ENCODE data around the gene SLC7A6. TPM values are rescaled to one million over a fixed set of nuclear protein-coding genes. Genes with fewer than 3 reads are reported as not detected.

SLC7A6 gene
- total and polyA plus RNA-seq, 2 of the 8 experiments (the other 6 are each of a cell fraction or from before 2014, with no cell fraction given): 28.0 to 37.8 TPM

DNA sequence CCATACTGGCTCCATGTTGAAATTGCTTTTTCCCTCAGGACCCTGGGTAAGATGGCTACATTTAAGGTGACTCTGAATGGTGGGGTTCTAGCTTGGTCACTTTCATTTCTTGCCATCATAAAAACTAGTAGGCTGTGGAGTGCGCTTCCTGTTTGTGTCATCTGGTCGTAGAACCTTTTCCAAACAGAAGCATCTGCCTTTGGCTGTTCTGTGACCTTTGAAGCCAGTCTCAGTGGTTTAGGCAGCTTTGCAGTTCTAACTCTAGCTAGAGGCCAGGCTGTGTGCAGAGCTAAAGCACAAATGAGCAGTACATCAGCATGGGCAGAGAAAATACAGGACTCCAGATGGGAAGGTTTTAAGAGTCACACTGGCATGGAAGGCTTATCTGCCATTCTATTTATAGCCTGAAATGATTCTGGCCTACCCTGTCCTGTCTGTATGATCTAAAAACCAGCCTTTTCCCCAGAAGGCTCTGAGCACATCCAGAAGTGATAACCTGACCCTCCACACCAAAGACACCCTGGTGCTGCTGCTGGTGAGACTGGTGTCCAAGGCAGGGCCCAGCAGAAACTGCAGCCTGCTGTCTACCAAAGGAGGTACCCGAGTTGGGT is 37.0 kb upstream of the SLC7A6 start:
- no peak overlapping the region for H4K5ac ChIP-seq (ENCODE audit: insufficient read length, low read depth, low read length)
- H2BK5ac ChIP-seq (ENCODE audit: low read depth, low read length): no peak overlapping the region
- H3K56ac ChIP-seq (replicated peaks; ENCODE audit: insufficient read length, low read depth, low read length): no peak overlapping the region
- H3K4ac ChIP-seq (replicated peaks; ENCODE audit: insufficient read length, low read depth, low read length): no peak overlapping the region
- H3K14ac ChIP-seq (ENCODE audit: insufficient read length): no peak overlapping the region
- peaks cover 9 to 40% (median 25%) of the 10 kb centered on the region in 4 experiments for H3K36me3 ChIP-seq (ENCODE audit: control insufficient read depth in 2 of 4, insufficient read depth in 4 of 4, low read length in 3 of 4)
- H3K9ac ChIP-seq (replicated peaks in 1 of 4; ENCODE audit: extremely low read depth in 1 of 4, low read depth in 3 of 4, low read length in 3 of 4): no peak overlapping the region
- H4K8ac ChIP-seq (ENCODE audit: extremely low read depth, insufficient read depth, low read length): no peak overlapping the region; the same call in 1 of the 2 replicates
- H3K27me3 ChIP-seq (replicated peaks in 1 of 4; ENCODE audit: control insufficient read depth in 3 of 4, extremely low read depth in 1 of 4, insufficient read depth in 3 of 4, low read length in 3 of 4): no peaks in the 10 kb centered on the region
- H3K27ac ChIP-seq (ENCODE audit: low read depth, low read length): no peak overlapping the region
- no peaks in the 10 kb centered on the region; the same call in 1 of the 2 replicates for H3K79me1 ChIP-seq (ENCODE audit: low read depth, low read length)
- H3K9me3 ChIP-seq (ENCODE audit: insufficient read depth in 2 of 2, low read depth in 1 of 2, low read length in 1 of 2): no peaks in the 10 kb centered on the region
- H2BK12ac ChIP-seq (ENCODE audit: low read depth, low read length): no peak overlapping the region
- no peaks in the 10 kb centered on the region for H3K23me2 ChIP-seq (ENCODE audit: low read depth, low read length)
- H2BK120ac ChIP-seq (replicated peaks; ENCODE audit: low read depth, low read length): no peak overlapping the region
- no peak overlapping the region for H2BK15ac ChIP-seq (ENCODE audit: low read length)
- H4K91ac ChIP-seq (replicated peaks; ENCODE audit: insufficient read length, low read length): no peak overlapping the region
- no peak for FAIRE-seq
- H3K4me1 ChIP-seq (replicated peaks in 1 of 4; ENCODE audit: control insufficient read depth in 3 of 4, insufficient read depth in 4 of 4, low read length in 3 of 4): no peaks in the 10 kb centered on the region
- no peaks in the 10 kb centered on the region for H3K79me2 ChIP-seq (ENCODE audit: control insufficient read depth in 1 of 2, insufficient read depth in 2 of 2, low read length in 2 of 2)
- H3K4me3 ChIP-seq (ENCODE audit: extremely low read depth in 1 of 4, insufficient read depth in 2 of 4, low read depth in 3 of 4, low read length in 4 of 4): no peak overlapping the region
- no peak for DNase-seq (ENCODE audit: low read depth in 1 of 2, low spot score in 2 of 2)
- no peak overlapping the region for H2AFZ ChIP-seq (ENCODE audit: low read length)
- ChIA-PET POLR2A (ENCODE audit: partially characterized antibody) (interaction anchor here (4.4 kb wide), 1 partner anchor 143 kb away, joined by 20 read pairs; the partner anchor contains the start of gene NFATC3), CTCF (ENCODE audit: partially characterized antibody) (interaction anchor here (0.7 to 5.6 kb wide), 11 partner anchors 9 to 285 kb away, joined by 3 to 68 read pairs (median 4); partner anchors contain the start of gene ESRP2)
- H2AK5ac ChIP-seq (ENCODE audit: low read depth, low read length): no peak overlapping the region
- H3K23ac ChIP-seq (ENCODE audit: insufficient read length): no peak overlapping the region
- H3K4me2 ChIP-seq (ENCODE audit: insufficient read depth in 1 of 2, low read depth in 2 of 2, low read length in 2 of 2): no peak overlapping the region
- H2BK20ac ChIP-seq (ENCODE audit: low read length): no peak overlapping the region
- no peak overlapping the region for H3K18ac ChIP-seq (ENCODE audit: extremely low read depth, low read length)
- peaks cover 6 to 13% of the 10 kb centered on the region in 2 experiments for H4K20me1 ChIP-seq (replicated peaks in 1 of 2; ENCODE audit: control insufficient read depth in 1 of 2, insufficient read depth in 2 of 2, low read length in 2 of 2)
- WGBS, 2 experiments (ENCODE audit: extremely low coverage in 1 of 2, insufficient coverage in 1 of 2, insufficient read length in 1 of 2, insufficient replicate concordance in 2 of 2, low coverage in 1 of 2, low lambda C conversion rate in 2 of 2, missing lambda C conversion rate in 1 of 2): 87% methylated on average over 3 of the region's 3 CpGs; no CpG with 5 or more reads in 1 of the 2 experiments
- TF ChIP-seq CBX8 (IDR thresholded peaks at IDR 0.05; ENCODE audit: borderline replicate concordance, low read depth, low read length) (no peak), CHD1 (IDR thresholded peaks at IDR 0.05; ENCODE audit: low read depth, low read length) (no peak), ZNF274 (IDR thresholded peaks at IDR 0.05; ENCODE audit: borderline replicate concordance, extremely low read depth, low read length) (no peak), POLR2AphosphoS5 (IDR thresholded peaks at IDR 0.05; ENCODE audit: low read depth, low read length) (no peak), TEAD4 (IDR thresholded peaks at IDR 0.05; ENCODE audit: low read depth, low read length) (no peak), KDM1A (IDR thresholded peaks at IDR 0.05; ENCODE audit: borderline replicate concordance, low read length) (no peak), CREB1 (IDR thresholded peaks at IDR 0.05) (no peak), GTF2F1 (IDR thresholded peaks at IDR 0.05; ENCODE audit: borderline replicate concordance, low read depth, low read length) (no peak), RBBP5 (IDR thresholded peaks at IDR 0.05; ENCODE audit: borderline replicate concordance, low read depth, low read length) (no peak), SIX5 (IDR thresholded peaks at IDR 0.05; ENCODE audit: low read depth, low read length) (no peak), MAFK (IDR thresholded peaks at IDR 0.05; ENCODE audit: low read depth, low read length) (no peak)
- TF ChIP-seq, protein P1, sequence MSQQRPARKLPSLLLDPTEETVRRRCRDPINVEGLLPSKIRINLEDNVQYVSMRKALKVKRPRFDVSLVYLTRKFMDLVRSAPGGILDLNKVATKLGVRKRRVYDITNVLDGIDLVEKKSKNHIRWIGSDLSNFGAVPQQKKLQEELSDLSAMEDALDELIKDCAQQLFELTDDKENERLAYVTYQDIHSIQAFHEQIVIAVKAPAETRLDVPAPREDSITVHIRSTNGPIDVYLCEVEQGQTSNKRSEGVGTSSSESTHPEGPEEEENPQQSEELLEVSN (IDR thresholded peaks at IDR 0.05): no peak
- TF ChIP-seq, protein P2, sequence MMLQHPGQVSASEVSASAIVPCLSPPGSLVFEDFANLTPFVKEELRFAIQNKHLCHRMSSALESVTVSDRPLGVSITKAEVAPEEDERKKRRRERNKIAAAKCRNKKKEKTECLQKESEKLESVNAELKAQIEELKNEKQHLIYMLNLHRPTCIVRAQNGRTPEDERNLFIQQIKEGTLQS (IDR thresholded peaks at IDR 0.05; ENCODE audit: insufficient read depth, low read depth, low read length): no peak
